ENCODE results near the gene HMCN1. TPM values are rescaled to one million over a fixed set of nuclear protein-coding genes. Genes with fewer than 3 reads are reported as not detected.

HMCN1 gene
- total RNA-seq, result 15.4 and 66.1 TPM in 2 replicates

GRCh38 chr1:185733818-185734735 lies at the start of gene HMCN1:
TSS of gene HMCN1 (plus strand) at chr1:185734391. CDS start at chr1:185734780, 389 bp downstream.

